Measurements from ENCODE around the gene PNPO. TPM values are rescaled to one million over a fixed set of nuclear protein-coding genes. Genes with fewer than 3 reads are reported as not detected.
A peak's percentile ranks its signal among the peaks of the same experiment; 100 is the strongest.
"Not testable (repeated sequence)": the region's sequence is repeated elsewhere in the genome, so short reads cannot be mapped to it uniquely, and the experiment has no call there.

The PNPO gene
- total and polyA plus RNA-seq, 8 donors, result 7.6 to 44.2 (median 12.1) TPM; not detected in 1

DNA sequence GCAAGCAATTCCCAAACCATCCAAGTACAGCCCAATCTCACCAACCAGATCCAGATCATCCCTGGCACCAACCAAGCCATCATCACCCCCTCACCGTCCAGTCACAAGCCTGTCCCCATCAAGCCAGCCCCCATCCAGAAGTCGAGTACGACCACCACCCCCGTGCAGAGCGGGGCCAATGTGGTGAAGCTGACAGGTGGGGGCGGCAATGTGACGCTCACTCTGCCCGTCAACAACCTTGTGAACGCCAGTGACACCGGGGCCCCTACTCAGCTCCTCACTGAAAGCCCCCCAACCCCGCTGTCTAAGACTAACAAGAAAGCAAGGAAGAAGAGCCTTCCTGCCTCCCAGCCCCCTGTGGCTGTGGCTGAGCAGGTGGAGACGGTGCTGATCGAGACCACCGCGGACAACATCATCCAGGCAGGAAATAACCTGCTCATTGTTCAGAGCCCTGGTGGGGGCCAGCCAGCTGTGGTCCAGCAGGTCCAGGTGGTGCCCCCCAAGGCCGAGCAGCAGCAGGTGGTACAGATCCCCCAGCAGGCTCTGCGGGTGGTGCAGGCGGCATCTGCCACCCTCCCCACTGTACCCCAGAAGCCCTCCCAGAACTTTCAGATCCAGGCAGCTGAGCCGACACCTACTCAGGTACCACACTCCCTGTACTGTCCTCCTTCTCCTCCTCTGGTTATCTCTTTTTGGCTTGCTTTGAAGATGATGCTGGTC lies 24.7 kb upstream of the PNPO start:
- Histone ChIP-seq H3K27ac (peak overlapping the region in 1 of 5 donors; percentile 39), H3K27me3 (no peaks in the 10 kb centered on the region), H3K4me1 (peaks cover 0 to 26% (median 0%) of the 10 kb centered on the region in 4 donors), H3K9me3 (no peaks in the 10 kb centered on the region), H3K4me3 (no peak overlapping the region), H3K36me3 (peaks cover 8 to 44% (median 33%) of the 10 kb centered on the region in 4 donors)
- no peak for DNase-seq
- 89 to 97% (median 91%) methylated on average over 6 to 19 of the region's 19 CpGs for WGBS, 5 donors
- intact Hi-C loops (cut with DNase I; ENCODE audit: low total_unique reads), result no loop called here
- no peak for TF ChIP-seq POLR2AphosphoS5 (IDR thresholded peaks at IDR 0.05)
- TF ChIP-seq CTCF (IDR thresholded peaks at IDR 0.05), result no peak
- TF ChIP-seq EP300 (IDR thresholded peaks at IDR 0.05), result no peak
- TF ChIP-seq POLR2A (IDR thresholded peaks at IDR 0.05), result no peak

GRCh38 chr17:47917581-47917980 lies 23.8 kb upstream of the PNPO start:
- H3K27me3 ChIP-seq, result no peaks in the 10 kb centered on the region
- no peak overlapping the region for H3K27ac ChIP-seq
- H3K36me3 ChIP-seq, result peaks cover 8 to 48% (median 40%) of the 10 kb centered on the region in 4 donors
- TF ChIP-seq CTCF (IDR thresholded peaks at IDR 0.05) (no peak), POLR2AphosphoS5 (IDR thresholded peaks at IDR 0.05) (no peak), EP300 (IDR thresholded peaks at IDR 0.05) (no peak), POLR2A (IDR thresholded peaks at IDR 0.05) (no peak)
- DNase-seq, result no peak
- peaks cover 0 to 26% (median 0%) of the 10 kb centered on the region in 4 donors for H3K4me1 ChIP-seq
- no peak overlapping the region for H3K4me3 ChIP-seq
- H3K9me3 ChIP-seq, result no peaks in the 10 kb centered on the region
- intact Hi-C loops (cut with DNase I; ENCODE audit: low total_unique reads), result no loop called here
- WGBS, 5 donors, result 65 to 75% (median 71%) methylated on average over 2 of the region's 2 CpGs

- Histone ChIP-seq H3K4me3 (no peak overlapping the region), H3K4me1 (peaks cover 0 to 26% (median 0%) of the 10 kb centered on the region in 4 donors), H3K27ac (no peak overlapping the region), H3K27me3 (no peaks in the 10 kb centered on the region), H3K9me3 (no peaks in the 10 kb centered on the region), H3K36me3 (peaks cover 10 to 52% (median 44%) of the 10 kb centered on the region in 4 donors)
- no peak for DNase-seq
- WGBS, 5 donors, result 51 to 82% (median 75%) methylated on average over 2 of the region's 2 CpGs
- no peak for TF ChIP-seq CTCF (IDR thresholded peaks at IDR 0.05)
- TF ChIP-seq EP300 (IDR thresholded peaks at IDR 0.05), result no peak
- no peak for TF ChIP-seq POLR2AphosphoS5 (IDR thresholded peaks at IDR 0.05)
- no peak for TF ChIP-seq POLR2A (IDR thresholded peaks at IDR 0.05)
- intact Hi-C loops (cut with DNase I; ENCODE audit: low total_unique reads), result no loop called here
Observed at GRCh38 chr17:47918006-47918405, 23.4 kb upstream of the PNPO start.

- no peak for TF ChIP-seq POLR2A (IDR thresholded peaks at IDR 0.05)
- TF ChIP-seq EP300 (IDR thresholded peaks at IDR 0.05), result no peak
- no peak for TF ChIP-seq POLR2AphosphoS5 (IDR thresholded peaks at IDR 0.05)
- TF ChIP-seq CTCF (IDR thresholded peaks at IDR 0.05), result no peak
- DNase-seq, result no peak
- Histone ChIP-seq H3K4me3 (no peak overlapping the region), H3K27me3 (no peaks in the 10 kb centered on the region), H3K36me3 (peaks cover 20 to 62% (median 54%) of the 10 kb centered on the region in 4 donors), H3K9me3 (no peaks in the 10 kb centered on the region), H3K4me1 (peaks cover 0 to 25% (median 0%) of the 10 kb centered on the region in 4 donors), H3K27ac (no peak overlapping the region)
- intact Hi-C loops (cut with DNase I; ENCODE audit: low total_unique reads), result no loop called here
- WGBS, 5 donors, result 91 to 97% (median 92%) methylated on average over 2 of the region's 2 CpGs
Observed at GRCh38 chr17:47918991-47919390, 22.4 kb upstream of the PNPO start.

- H3K27ac ChIP-seq; intact Hi-C loops (cut with DNase I; ENCODE audit: low total_unique reads); H3K27me3 ChIP-seq; H3K4me3 ChIP-seq; DNase-seq; H3K9me3 ChIP-seq: not testable (repeated sequence)
- Histone ChIP-seq H3K4me1 (peaks cover 0 to 16% (median 0%) of the 10 kb centered on the region in 4 donors), H3K36me3 (peaks cover 28 to 70% (median 61%) of the 10 kb centered on the region in 4 donors)
- WGBS, 5 donors, result 93 to 96% (median 95%) methylated on average over 14 of the region's 14 CpGs
Observed at GRCh38 chr17:47919889-47920288, 21.5 kb upstream of the PNPO start.
